GM21390 (cell line): ENCODE data around the gene ASIC2.

Experiments
- ATAC-seq: cut with Tn5 transposase; IDR thresholded peaks from one replicate; pipeline ENCODE4 v1.9.1; 2021; ENCODE audit not compliant: unreplicated experiment

The ASIC2 gene

DNA sequence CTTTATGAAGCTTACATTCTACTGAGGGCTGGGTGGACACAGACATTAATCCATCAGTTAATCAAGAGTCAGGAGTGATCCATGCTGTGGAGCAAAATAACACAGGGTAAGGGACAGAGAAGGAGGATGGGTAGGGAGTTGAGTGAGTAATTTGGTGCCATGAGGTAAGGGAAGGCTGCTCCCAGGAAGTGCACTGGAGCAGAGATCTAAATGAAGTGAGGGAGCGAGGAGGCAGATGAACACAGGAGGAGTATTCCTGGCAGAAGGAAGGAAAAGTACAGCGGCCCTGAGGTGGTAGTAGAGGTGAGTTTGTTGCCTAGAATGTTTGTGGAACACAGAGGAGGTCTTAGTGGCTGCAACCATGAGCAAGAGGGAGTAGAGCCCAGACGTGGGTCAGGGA, 34.8 kb downstream of the ASIC2 start:
- no peak for ATAC-seq

- no peak for ATAC-seq
Measured at GRCh38 chr17:33245183-33245582, 47.9 kb downstream of the ASIC2 start.

- ATAC-seq, result no peak
Measured at GRCh38 chr17:33243732-33244131, 49.4 kb downstream of the ASIC2 start.

DNA sequence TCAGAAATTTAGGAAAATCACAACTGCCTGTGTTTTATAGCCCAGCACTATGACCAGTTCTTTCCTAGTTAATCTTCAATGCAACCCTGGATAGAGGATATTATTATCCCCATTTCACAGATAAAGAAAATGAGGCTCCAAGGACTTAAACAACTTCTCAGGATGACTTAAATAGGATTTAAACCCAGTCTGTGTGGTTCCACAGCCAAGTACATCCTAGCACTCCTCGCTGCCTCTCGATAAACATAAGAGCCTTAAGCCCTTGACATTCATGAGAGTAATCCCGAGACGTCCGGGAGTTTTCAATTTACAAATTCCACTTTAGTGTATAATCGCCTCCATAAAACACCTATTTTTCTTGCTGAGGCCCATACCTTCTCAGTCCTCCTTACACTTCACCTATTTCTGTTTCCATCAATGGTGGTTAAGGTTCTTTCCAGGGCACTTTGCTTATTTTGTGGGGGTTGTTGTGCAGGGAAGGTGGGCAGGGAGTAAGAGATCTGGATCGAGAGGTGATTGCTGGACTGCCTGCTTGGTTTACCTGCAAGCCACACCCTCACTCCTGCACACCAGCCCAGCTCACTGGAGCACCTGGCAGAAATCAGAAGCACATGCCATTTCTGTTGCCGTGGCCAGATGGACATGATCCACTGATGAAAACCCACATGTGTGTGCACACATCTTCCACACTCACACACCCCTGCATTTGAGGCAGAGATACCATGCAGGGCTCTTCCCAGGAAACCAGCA, 50.5 kb downstream of the ASIC2 start:
- ATAC-seq, result no peak

DNA sequence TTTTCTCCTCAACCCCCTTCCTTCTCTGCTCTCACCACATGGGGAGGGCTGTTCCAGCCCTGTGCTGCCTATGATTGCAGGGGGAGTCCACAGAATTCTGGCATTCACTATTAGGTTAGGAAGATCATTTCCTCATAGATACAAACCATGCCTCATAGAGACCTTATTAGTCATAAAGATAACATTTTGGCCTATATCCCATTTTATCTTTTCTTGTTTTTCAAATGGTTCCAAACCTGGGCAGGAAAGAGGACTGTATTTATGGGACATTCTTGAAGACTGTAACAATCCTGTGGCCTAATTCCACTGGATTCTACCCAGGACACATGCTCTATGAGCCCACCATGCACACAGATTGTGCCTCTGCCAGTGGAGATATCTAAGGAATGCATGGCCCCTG, 51.7 kb downstream of the ASIC2 start:
- ATAC-seq, result no peak

- ATAC-seq, result no peak
Measured at GRCh38 chr17:33240362-33240761, 52.7 kb downstream of the ASIC2 start.

GRCh38 chr17:33239702-33240101, 53.4 kb downstream of the ASIC2 start:
- no peak for ATAC-seq

GRCh38 chr17:33234930-33235685, 58.0 kb downstream of the ASIC2 start:
- no peak for ATAC-seq

GRCh38 chr17:33234233-33234632, 58.9 kb downstream of the ASIC2 start:
- ATAC-seq, result no peak

GRCh38 chr17:33233811-33234177, 59.3 kb downstream of the ASIC2 start:
- ATAC-seq, result no peak

- no peak for ATAC-seq
Measured at GRCh38 chr17:33229499-33229898, 63.6 kb downstream of the ASIC2 start.

DNA sequence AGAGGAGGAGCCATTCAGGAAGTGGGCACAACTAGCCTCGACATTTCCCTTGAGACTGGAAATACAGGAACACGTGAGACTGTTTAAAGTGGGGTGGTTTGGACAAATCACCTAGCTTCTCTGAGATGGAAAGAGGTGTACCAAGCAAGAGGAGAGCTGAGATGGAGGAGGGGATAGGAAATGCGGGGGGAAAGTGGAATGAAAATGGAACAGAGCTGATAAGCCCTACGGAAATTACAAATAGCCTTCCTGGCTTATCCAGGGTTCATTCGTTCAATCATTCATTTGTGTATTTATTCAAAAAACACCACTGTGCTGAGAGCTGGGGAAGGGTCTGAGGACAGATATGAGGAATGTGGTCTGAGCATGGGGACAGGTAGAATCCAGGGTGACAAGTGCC, 64.1 kb downstream of the ASIC2 start:
- ATAC-seq, result no peak

- ATAC-seq, result no peak
Measured at GRCh38 chr17:33228548-33228947, 64.5 kb downstream of the ASIC2 start.

- no peak for ATAC-seq
Measured at GRCh38 chr17:33227911-33228310, 65.2 kb downstream of the ASIC2 start.

DNA sequence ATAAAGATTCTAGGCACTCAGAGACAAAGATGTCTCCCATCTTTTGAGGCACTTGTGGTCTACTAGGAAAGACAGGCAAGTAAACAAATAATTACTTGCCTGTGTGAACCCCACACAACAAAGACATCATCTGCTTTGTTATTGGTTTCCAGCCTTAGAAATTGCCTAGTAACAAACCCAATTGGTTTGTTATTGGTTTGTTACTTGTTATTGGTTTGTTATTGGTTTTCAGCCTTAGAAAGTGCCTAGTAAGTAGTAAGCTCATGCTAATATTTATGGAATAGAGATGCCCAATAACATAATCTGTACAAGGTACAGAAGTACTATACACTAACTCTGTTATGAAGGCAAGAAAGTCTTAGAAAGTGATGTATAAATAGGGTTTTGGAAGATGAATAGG, 67.1 kb downstream of the ASIC2 start:
- ATAC-seq, result no peak

DNA sequence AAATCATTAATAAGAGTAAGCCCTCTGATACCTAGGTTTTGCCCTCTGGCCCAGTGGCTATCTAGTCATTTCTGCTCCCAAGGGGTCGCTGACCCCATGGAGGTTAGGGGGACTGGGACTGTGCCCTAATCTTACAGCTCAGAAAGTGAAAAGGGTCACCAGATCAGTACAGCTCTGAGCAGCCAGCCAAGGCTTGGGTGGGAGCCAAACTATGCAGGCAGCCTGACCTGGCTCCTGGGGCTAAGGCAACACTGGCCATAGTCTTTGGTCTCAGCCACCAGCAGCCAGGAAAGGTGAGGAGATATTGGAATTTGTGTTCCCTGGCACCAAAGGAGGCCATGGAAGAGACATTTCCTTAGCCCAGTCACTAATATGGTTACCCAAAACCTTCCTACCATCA, 67.6 kb downstream of the ASIC2 start:
- no peak for ATAC-seq

DNA sequence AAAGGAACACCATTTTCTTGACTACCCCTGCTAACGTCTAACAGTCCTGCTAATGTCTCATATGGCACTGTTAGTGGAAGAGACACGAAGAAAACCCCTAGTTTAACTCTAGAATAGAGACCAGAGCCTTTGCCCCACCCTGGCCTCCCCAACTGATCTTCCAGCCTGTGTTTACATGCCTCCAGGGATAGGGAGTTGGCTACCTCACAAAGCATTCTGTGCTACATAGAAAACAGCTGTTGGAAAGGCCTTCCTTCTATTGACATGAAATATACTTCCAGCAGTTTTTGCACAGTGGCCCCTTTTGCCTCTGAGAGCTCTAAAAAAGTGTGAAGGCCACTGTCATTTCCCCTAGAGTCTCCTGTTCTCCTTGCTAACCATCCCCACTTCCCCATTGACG, 73.1 kb downstream of the ASIC2 start:
- no peak for ATAC-seq

DNA sequence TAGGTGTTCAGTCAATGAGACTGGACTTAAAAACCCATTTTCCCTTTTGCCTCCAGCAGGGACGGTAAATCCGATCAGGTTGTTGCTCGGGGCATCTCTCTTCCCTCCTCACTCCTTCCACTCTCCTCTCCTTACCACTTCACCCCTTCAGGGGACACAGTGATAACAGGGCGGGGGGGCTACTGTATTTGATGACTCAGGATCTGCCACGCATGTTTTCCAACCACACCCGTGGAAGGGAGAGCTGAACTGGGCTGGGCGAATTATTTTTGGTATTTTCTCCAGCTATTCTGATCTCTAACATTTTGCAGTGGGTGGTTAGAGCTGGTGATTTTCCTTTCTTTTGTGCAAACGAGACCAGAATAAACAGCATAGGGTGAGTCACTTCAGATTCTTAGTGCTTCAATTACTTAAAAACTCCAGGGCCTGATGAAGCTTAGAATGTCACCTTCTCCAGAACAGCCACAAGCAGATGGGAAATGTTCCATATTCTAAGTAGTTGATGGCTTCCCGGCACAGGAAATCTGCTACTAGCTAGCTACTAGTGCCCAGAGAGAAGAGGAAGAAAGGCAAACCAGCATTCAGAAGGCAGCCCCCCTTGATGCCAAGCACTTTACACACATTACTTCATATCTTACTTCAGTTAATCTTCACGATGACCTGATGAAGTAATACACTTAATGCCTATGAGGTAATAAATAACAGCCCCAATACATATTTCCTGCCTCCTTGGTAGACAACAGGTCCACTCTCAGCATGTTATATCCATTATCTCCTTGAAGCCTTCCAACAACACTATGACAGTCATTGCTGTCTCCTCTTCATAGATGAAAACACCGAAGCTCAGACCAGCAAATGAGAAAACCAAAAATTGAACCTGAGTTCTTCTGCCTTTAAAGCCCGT, 74.1 kb downstream of the ASIC2 start:
- ATAC-seq, result no peak

- no peak for ATAC-seq
Measured at GRCh38 chr17:33217891-33218290, 75.2 kb downstream of the ASIC2 start.

DNA sequence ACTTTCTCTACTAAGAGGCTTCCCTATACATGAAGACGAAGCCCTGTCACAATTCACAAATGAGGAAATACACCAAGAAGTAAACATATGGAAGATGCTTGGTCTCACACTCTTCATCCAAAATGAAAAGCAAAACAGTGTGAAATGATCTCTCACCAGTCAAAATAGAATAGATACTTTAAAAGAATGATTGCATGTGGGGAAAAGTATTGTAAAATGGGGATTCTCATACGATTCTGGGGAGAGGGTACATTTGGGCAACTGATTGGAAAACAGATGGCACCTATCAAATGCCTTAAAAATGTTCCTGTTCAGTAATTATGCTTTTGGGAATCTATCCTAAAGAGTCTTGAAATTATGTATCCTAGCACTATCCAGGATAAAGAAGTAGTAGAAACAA, 78.1 kb downstream of the ASIC2 start:
- no peak for ATAC-seq

DNA sequence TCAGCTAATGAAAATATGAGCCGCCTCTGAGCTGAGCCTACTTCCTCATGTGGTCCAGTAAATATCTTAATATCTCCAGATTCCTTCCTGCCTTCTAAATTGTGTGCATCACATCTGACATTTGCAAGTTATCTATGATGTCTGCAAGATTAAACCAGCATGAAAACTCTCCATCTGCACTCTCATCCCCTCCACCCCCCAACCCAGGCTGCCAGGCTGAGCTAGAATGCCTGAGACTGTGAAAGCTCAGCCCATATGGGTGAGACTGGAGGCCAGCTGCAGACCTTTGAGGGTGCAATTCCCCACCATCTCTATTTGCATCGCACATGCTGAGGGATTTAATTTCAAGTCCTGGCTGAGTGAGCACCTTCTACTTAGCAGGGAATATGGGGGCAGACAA, 82.8 kb downstream of the ASIC2 start:
- no peak for ATAC-seq

DNA sequence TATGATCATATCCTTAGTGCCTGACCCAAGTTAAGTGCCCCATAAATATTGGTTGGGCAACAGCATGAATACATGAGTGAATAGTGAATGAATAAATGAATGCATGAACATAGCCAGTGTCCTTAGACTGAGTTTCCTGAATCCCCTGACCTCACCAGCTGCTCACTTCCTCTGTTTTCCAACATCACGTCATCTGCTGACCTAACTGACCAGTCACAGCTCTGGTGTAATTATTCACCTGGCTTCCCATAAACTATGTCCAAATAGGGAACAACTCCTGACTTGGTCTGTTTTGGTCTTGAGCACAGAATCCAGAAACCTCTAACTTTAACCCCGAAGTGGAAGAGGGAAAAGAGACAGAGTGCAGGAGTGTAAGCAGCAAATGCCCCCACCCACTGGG, 83.4 kb downstream of the ASIC2 start:
- no peak for ATAC-seq
